Measurements from ENCODE around the gene EXOSC7. TPM values are rescaled to one million over a fixed set of nuclear protein-coding genes. Genes with fewer than 3 reads are reported as not detected.

Gene EXOSC7
- total and polyA plus RNA-seq, 5 donors from 2014 or later, result 32.8 to 51.7 (median 43.1) TPM

DNA sequence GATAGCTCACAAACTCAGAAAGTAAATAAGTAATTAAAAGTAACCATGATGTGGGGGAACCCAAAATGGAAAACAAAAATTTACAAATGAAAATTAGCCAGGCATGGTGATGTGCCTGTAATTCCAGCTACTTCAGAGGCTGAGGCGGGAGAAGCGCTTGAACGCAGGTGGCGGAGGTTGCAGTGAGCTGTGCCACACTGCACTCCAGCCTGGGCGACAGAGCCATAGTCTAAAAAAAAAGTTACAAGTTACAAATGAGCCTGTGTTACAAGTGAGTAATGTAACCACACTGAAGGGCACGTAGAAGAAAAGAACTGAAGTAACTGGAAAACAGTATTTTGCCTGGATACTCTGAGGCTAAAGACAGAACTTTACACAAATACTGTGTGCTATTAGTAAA is 11.3 kb downstream of the EXOSC7 start:
- ATAC-seq (ENCODE audit: low read depth in 2 of 2), result no peak
- Mint-ChIP-seq H3K27ac (no peak overlapping the region), H3K36me3 (peaks cover 16% of the 10 kb centered on the region), H3K27me3 (no peaks in the 10 kb centered on the region), H3K9me3 (no peaks in the 10 kb centered on the region), H3K4me3 (no peak overlapping the region), H3K4me1 (peaks cover 35 to 60% (median 43%) of the 10 kb centered on the region in 4 donors)
- Histone ChIP-seq H3K36me3 (ENCODE audit: control insufficient read depth, insufficient read depth, low read length) (peaks cover 22% of the 10 kb centered on the region), H3K27ac (ENCODE audit: insufficient read depth, low read length, poor library complexity, severe bottlenecking) (no peak overlapping the region), H3K9me3 (ENCODE audit: control insufficient read depth in 2 of 2, low read length in 2 of 2) (no peaks in the 10 kb centered on the region), H3K4me1 (ENCODE audit: control insufficient read depth, insufficient read depth, low read length, poor library complexity, severe bottlenecking) (peaks cover 3% of the 10 kb centered on the region), H3K4me3 (ENCODE audit: low read depth, low read length) (no peak overlapping the region), H3K27me3 (ENCODE audit: control insufficient read depth, insufficient read depth, low read length) (no peaks in the 10 kb centered on the region)
- no peak for DNase-seq

DNA sequence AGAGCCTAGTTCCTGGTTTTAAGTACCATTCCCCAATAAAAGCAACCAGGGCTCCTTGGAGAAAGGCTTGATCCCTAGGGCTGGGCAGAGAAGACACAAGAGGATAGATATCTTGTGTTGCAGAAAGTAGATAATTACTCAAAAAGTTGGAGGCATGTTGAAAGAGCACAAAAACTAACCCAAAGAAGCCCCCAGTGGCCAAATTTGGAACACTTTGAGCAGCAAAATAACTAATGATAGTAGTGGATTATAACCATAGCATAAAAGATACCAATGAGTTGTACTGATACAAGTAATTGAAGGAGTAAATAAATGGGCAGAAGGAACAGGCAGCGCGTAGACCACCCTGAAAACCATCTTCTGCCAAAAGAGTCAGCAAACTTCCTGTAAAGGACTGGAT is 12.0 kb downstream of the EXOSC7 start:
- DNase-seq (peak in 1 of 3 donors; percentile 29), ATAC-seq (ENCODE audit: low read depth in 2 of 2) (no peak)
- H3K27me3 ChIP-seq (ENCODE audit: control insufficient read depth, insufficient read depth, low read length), result no peaks in the 10 kb centered on the region
- Mint-ChIP-seq H3K27ac (peak overlapping the region in 2 of 3 donors; percentile 3 to 20), H3K36me3 (peaks cover 16% of the 10 kb centered on the region), H3K27me3 (no peaks in the 10 kb centered on the region), H3K4me1 (peaks cover 32 to 60% (median 47%) of the 10 kb centered on the region in 4 donors), H3K9me3 (no peaks in the 10 kb centered on the region), H3K4me3 (no peak overlapping the region)
- no peak overlapping the region for H3K4me3 ChIP-seq (ENCODE audit: low read depth, low read length)
- peaks cover 25% of the 10 kb centered on the region for H3K36me3 ChIP-seq (ENCODE audit: control insufficient read depth, insufficient read depth, low read length)
- H3K9me3 ChIP-seq (ENCODE audit: control insufficient read depth in 2 of 2, low read length in 2 of 2), result no peaks in the 10 kb centered on the region
- H3K27ac ChIP-seq (ENCODE audit: insufficient read depth, low read length, poor library complexity, severe bottlenecking), result no peak overlapping the region
- peaks cover 3% of the 10 kb centered on the region for H3K4me1 ChIP-seq (ENCODE audit: control insufficient read depth, insufficient read depth, low read length, poor library complexity, severe bottlenecking)

GRCh38 chr3:44989141-44989540 is 13.1 kb downstream of the EXOSC7 start:
- peaks cover 26% of the 10 kb centered on the region for H3K36me3 ChIP-seq (ENCODE audit: control insufficient read depth, insufficient read depth, low read length)
- no peaks in the 10 kb centered on the region for H3K27me3 ChIP-seq (ENCODE audit: control insufficient read depth, insufficient read depth, low read length)
- no peak for ATAC-seq (ENCODE audit: low read depth in 2 of 2)
- no peaks in the 10 kb centered on the region for H3K4me1 ChIP-seq (ENCODE audit: control insufficient read depth, insufficient read depth, low read length, poor library complexity, severe bottlenecking)
- H3K9me3 ChIP-seq (ENCODE audit: control insufficient read depth in 2 of 2, low read length in 2 of 2), result no peaks in the 10 kb centered on the region
- Mint-ChIP-seq H3K4me3 (no peak overlapping the region), H3K27me3 (no peaks in the 10 kb centered on the region), H3K36me3 (peaks cover 23% of the 10 kb centered on the region), H3K9me3 (no peaks in the 10 kb centered on the region), H3K27ac (peak overlapping the region in 1 of 3 donors; percentile 71), H3K4me1 (peaks cover 24 to 54% (median 41%) of the 10 kb centered on the region in 4 donors)
- no peak overlapping the region for H3K27ac ChIP-seq (ENCODE audit: insufficient read depth, low read length, poor library complexity, severe bottlenecking)
- no peak for DNase-seq
- no peak overlapping the region for H3K4me3 ChIP-seq (ENCODE audit: low read depth, low read length)

DNA sequence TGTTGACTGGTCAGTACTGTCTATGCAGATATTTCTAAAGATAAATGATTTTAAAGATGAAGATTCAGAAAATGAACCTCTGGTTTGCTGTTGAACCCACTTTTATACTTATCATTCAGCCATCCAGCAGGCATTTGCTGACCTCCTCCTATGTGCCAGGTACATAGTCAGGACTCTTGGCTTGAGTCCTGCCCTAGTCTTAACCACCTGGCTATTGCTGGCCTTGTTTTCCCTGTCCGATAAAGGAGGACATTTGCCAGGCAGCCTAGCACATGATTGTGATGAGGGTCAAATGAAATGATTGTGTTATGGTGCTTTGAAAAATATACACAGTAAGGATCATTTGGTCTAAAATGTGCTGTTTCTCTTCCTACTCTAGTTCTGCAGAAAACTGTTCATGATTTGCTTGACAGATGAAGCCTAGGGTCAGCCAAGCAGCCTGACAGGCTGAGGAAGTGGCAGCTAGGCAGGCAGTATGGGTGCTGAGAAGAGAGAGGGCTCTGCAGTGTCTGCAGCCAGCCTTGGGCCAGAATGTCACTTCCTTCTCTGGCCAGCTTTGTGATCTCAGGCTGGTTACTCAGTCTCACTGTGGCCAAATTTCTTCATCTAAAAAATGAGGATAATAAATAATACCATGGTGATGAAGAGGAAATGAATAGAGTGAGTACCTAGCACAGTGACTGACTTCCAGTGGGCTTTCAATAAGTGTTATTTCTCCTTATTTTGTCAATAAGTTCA is 13.8 kb downstream of the EXOSC7 start:
- peaks cover 23% of the 10 kb centered on the region for H3K36me3 Mint-ChIP-seq
- no peaks in the 10 kb centered on the region for H3K27me3 Mint-ChIP-seq
- no peaks in the 10 kb centered on the region for H3K9me3 Mint-ChIP-seq
- Histone ChIP-seq H3K9me3 (ENCODE audit: control insufficient read depth in 2 of 2, low read length in 2 of 2) (no peaks in the 10 kb centered on the region), H3K27me3 (ENCODE audit: control insufficient read depth, insufficient read depth, low read length) (no peaks in the 10 kb centered on the region), H3K27ac (ENCODE audit: insufficient read depth, low read length, poor library complexity, severe bottlenecking) (no peak overlapping the region), H3K4me1 (ENCODE audit: control insufficient read depth, insufficient read depth, low read length, poor library complexity, severe bottlenecking) (no peaks in the 10 kb centered on the region), H3K36me3 (ENCODE audit: control insufficient read depth, insufficient read depth, low read length) (peaks cover 26% of the 10 kb centered on the region), H3K4me3 (ENCODE audit: low read depth, low read length) (no peak overlapping the region)
- peak overlapping the region in 1 of 3 donors; percentile 71 for H3K27ac Mint-ChIP-seq
- H3K4me3 Mint-ChIP-seq, result no peak overlapping the region
- DNase-seq (no peak), ATAC-seq (ENCODE audit: low read depth in 2 of 2) (no peak)
- H3K4me1 Mint-ChIP-seq, result peaks cover 24 to 52% (median 41%) of the 10 kb centered on the region in 4 donors

DNA sequence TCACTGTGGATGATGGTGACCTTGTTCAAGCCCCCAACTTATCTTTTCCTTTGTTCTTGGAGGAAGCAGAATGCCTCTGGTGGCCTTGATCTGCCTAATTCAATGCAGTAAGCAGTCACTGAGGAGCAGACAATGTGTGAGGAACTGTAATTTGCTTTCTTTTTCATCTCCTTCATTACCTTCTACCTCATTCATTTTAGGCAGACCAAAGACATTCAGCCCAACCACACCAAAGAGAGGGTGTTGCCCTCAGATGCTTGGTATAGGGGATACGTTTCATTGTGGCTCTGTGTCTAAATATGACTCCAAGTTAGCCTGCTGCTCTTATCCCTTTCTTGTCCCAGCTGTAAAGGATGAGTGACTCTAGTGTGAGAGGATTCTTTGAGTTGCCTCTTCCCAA is 15.3 kb downstream of the EXOSC7 start:
- Histone ChIP-seq H3K36me3 (ENCODE audit: control insufficient read depth, insufficient read depth, low read length) (peaks cover 40% of the 10 kb centered on the region), H3K9me3 (ENCODE audit: control insufficient read depth in 2 of 2, low read length in 2 of 2) (no peaks in the 10 kb centered on the region), H3K4me1 (ENCODE audit: control insufficient read depth, insufficient read depth, low read length, poor library complexity, severe bottlenecking) (no peaks in the 10 kb centered on the region), H3K4me3 (ENCODE audit: low read depth, low read length) (no peak overlapping the region), H3K27ac (ENCODE audit: insufficient read depth, low read length, poor library complexity, severe bottlenecking) (no peak overlapping the region), H3K27me3 (ENCODE audit: control insufficient read depth, insufficient read depth, low read length) (no peaks in the 10 kb centered on the region)
- Mint-ChIP-seq H3K27ac (peak overlapping the region in 1 of 3 donors; percentile 2), H3K27me3 (no peaks in the 10 kb centered on the region), H3K4me3 (no peak overlapping the region), H3K36me3 (peaks cover 17% of the 10 kb centered on the region), H3K9me3 (no peaks in the 10 kb centered on the region), H3K4me1 (peaks cover 24 to 52% (median 38%) of the 10 kb centered on the region in 4 donors)
- ATAC-seq (ENCODE audit: low read depth in 2 of 2), result no peak
- peak in 1 of 3 donors; percentile 50 for DNase-seq

GRCh38 chr3:44992555-44993470 is 16.8 kb downstream of the EXOSC7 start:
- H3K4me3 Mint-ChIP-seq, result no peak overlapping the region
- Histone ChIP-seq H3K4me1 (ENCODE audit: control insufficient read depth, insufficient read depth, low read length, poor library complexity, severe bottlenecking) (no peaks in the 10 kb centered on the region), H3K36me3 (ENCODE audit: control insufficient read depth, insufficient read depth, low read length) (peaks cover 54% of the 10 kb centered on the region), H3K27me3 (ENCODE audit: control insufficient read depth, insufficient read depth, low read length) (no peaks in the 10 kb centered on the region), H3K4me3 (ENCODE audit: low read depth, low read length) (no peak overlapping the region), H3K9me3 (ENCODE audit: control insufficient read depth in 2 of 2, low read length in 2 of 2) (no peaks in the 10 kb centered on the region), H3K27ac (ENCODE audit: insufficient read depth, low read length, poor library complexity, severe bottlenecking) (no peak overlapping the region)
- peaks cover 17% of the 10 kb centered on the region for H3K36me3 Mint-ChIP-seq
- H3K4me1 Mint-ChIP-seq, result peaks cover 15 to 54% (median 34%) of the 10 kb centered on the region in 4 donors
- no peaks in the 10 kb centered on the region for H3K9me3 Mint-ChIP-seq
- H3K27ac Mint-ChIP-seq, result peak overlapping the region in 2 of 3 donors; percentile 4 to 56
- ATAC-seq (ENCODE audit: low read depth in 2 of 2) (no peak), DNase-seq (peak in 1 of 3 donors; percentile 42)
- H3K27me3 Mint-ChIP-seq, result no peaks in the 10 kb centered on the region

GRCh38 chr3:44993471-44994205 is 17.6 kb downstream of the EXOSC7 start:
- H3K4me3 ChIP-seq (ENCODE audit: low read depth, low read length), result no peak overlapping the region
- no peaks in the 10 kb centered on the region for H3K27me3 ChIP-seq (ENCODE audit: control insufficient read depth, insufficient read depth, low read length)
- peak overlapping the region; percentile 4 to 54 (median 38) for H3K27ac Mint-ChIP-seq
- no peak overlapping the region for H3K4me3 Mint-ChIP-seq
- H3K4me1 Mint-ChIP-seq, result peaks cover 8 to 47% (median 28%) of the 10 kb centered on the region in 4 donors
- peaks cover 17% of the 10 kb centered on the region for H3K36me3 Mint-ChIP-seq
- H3K4me1 ChIP-seq (ENCODE audit: control insufficient read depth, insufficient read depth, low read length, poor library complexity, severe bottlenecking), result no peaks in the 10 kb centered on the region
- no peak overlapping the region for H3K27ac ChIP-seq (ENCODE audit: insufficient read depth, low read length, poor library complexity, severe bottlenecking)
- DNase-seq (no peak), ATAC-seq (ENCODE audit: low read depth in 2 of 2) (no peak)
- H3K9me3 Mint-ChIP-seq, result no peaks in the 10 kb centered on the region
- no peaks in the 10 kb centered on the region for H3K9me3 ChIP-seq (ENCODE audit: control insufficient read depth in 2 of 2, low read length in 2 of 2)
- peaks cover 60% of the 10 kb centered on the region for H3K36me3 ChIP-seq (ENCODE audit: control insufficient read depth, insufficient read depth, low read length)
- H3K27me3 Mint-ChIP-seq, result no peaks in the 10 kb centered on the region

Measured in CD4-positive, CD25-positive, alpha-beta regulatory T cell (primary cell).